Hair follicle dermal papilla cell (primary cell): ENCODE data around the gene SHQ1. TPM values are rescaled to one million over a fixed set of nuclear protein-coding genes. Genes with fewer than 3 reads are reported as not detected.

Experiments
- total RNA-seq: library from RNA; depleted of rRNA; stranded (reverse); fragments of >200 nt; gene quantifications from 2 replicates; pipeline ENCODE4 v1.2.3, GENCODE V29; 2012

SHQ1 gene
- total RNA-seq, result 20.8 and 23.9 TPM in 2 replicates

DNA sequence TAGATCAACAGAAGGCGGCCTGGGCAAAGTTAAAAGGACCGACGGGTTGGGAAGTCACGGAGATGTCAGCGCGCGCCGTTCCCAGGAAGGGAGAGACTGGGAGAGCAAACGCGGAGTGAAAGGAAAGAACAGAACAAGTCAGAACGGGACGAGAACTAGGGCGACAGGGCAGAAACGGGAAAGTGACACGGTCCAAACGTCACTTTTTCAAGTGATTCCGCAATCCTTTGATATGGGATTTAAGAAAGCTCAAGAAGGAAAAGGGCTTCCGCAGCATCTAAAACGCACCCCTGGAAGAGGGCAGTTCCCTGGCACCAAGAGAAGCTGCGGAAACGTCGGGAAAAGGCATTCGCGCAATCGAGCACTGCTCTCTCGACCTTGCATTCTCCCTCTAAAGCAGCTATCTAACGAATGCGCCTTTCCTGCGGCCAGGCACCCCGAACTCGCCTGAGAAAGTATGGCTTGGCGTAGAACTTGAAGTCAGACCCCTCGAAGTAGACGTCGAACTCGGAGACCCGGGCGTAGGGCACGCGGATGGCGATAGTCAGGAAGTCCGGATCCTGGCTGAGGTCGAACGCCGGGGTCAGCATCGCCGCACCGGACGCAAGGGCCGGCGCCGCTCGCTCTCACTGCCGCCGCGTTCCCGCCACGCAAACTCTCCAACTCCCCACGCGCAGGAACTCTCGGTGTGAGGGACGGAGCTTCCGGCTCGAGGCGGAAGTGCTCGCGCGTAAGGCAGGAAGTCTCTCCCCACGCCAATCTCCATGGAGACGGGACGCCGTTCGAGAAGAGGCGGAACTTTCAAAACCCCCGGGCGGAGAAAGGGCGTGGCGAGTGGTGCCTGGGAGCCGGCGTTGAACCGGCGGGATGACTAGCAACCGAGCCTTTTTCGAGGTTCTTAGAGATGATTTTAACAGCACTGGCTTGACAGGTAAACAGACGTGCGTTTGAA, at the start of gene SHQ1:
TSS of gene SHQ1 (minus strand) at position 695 of the 952 bp plus-strand sequence. CDS start at position 590, 105 bp downstream.

DNA sequence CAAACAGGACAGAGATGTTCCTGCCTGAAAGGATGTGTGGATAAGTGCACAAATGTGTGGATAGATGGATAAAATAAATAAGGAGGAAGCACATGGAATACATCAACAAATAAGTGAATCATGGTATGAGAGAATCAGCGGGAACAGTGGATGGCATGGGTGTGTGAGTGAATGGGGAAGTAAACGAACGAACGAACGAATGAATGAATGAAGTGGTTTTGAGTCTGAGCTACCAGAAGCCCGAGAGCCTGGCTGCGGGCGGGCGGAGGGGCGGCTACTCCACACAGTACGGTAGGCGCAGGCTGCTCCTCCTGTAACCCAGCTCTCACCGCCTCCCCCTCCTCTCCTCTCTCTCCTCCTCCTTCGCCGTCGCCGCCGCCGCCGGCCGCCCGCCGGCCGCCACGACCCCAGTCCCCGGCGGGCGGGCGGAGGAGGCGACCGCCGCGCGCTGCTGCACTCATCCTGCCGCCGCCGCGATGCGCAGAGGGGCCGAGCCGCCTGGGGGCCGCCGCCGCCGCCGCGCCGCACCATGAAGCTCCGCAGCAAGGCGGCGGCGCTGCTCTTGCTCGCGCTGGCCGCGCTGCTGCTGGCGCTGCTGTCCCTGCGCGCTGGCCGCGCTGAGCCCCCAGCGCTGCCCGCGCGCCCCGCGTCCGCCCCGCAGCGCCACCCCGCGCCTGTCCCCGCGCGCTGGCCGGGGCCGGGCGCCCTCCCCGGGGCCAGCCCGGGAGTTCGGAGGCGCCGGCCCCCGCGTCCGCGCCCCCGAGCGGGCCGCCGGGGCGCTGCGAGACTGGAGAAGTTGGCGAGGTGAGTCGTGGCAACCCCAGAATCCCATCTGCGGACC, 39.7 kb upstream of the SHQ1 start, which contains the start of gene GXYLT2:
TSS of gene GXYLT2 (plus strand) at position 342 of the 841 bp plus-strand sequence. CDS start at position 530, 188 bp downstream.

Other genes starting within 250 kb of the SHQ1 start
- gene GXYLT2, start 39.6 kb upstream of the SHQ1 start, total RNA-seq, result 37.8 and 48.0 TPM in 2 replicates
- gene PPP4R2, start 148.4 kb upstream of the SHQ1 start, total RNA-seq, result 54.8 and 56.8 TPM in 2 replicates
- 5.2 and 6.5 TPM in 2 replicates for gene EBLN2, start 213.2 kb upstream of the SHQ1 start, total RNA-seq